Mammary epithelial cell (primary cell): Measurements from ENCODE around the gene MAPK8IP3.

Experiments
- CTCF ChIP-seq, 2 donors: IDR thresholded peaks in 1 of 2; conservative IDR thresholded peaks in 1 of 2; 2 replicates each; pipeline ENCODE4 v1.5.1; 2011 to 2012; ENCODE audit warnings: inconsistent platforms in 2 of 2, low read length in 2 of 2, mild to moderate bottlenecking in 2 of 2, control low read depth in 1 of 2, low read depth in 1 of 2; ENCODE audit not compliant: insufficient read depth in 1 of 2; ENCODE audit errors: extremely low read depth in 1 of 2
- EZH2 ChIP-seq: IDR thresholded peaks from 2 replicates; pipeline ENCODE4 v1.6.1; 2012; ENCODE audit warnings: low read length, inconsistent platforms, borderline replicate concordance

- TF ChIP-seq CTCF (conservative IDR thresholded peaks at IDR 0.05 in 1 of 2, IDR thresholded peaks at IDR 0.05 in 1 of 2; ENCODE audit: extremely low read depth in 1 of 2, insufficient read depth in 1 of 2, low read depth in 1 of 2, low read length in 2 of 2) (no peak), EZH2 (no peak)
Observed at GRCh38 chr16:1745900-1746692, 40.1 kb downstream of the MAPK8IP3 start.
